ENCODE measurements around the gene MSH6.

MSH6 gene

DNA sequence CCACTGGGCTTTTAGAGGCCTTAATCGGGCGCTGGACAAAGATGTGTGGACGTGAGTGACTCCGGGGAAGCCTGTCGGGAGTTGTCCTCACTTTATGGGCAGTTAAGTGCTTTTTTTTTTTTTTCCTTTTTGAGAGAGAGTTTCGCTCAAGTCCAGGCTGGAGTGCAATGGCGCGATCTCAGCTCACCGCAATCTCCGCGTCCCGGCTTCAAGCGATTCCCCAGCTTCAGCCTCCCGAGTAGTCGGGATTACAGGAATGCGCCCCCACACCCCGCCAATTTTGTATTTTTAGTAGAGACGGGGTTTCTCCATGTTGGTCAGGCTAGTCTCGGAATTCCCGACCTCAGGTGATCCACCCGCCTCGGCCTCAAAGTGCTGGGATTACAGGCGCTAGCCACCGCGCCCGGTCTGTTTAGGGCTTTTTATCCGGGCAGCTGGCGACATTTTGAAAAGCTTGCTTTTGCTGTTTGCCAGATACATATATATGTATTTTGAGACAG is 1.5 kb downstream of the MSH6 start:
- H3K4me3 Mint-ChIP-seq = peak overlapping the region; percentile 97 to 98 (median 98)
- peaks cover 10% of the 10 kb centered on the region for H3K4me1 Mint-ChIP-seq
- peak overlapping the region; percentile 90 to 99 (median 97) for H3K27ac Mint-ChIP-seq
- H3K9me3 Mint-ChIP-seq = no peaks in the 10 kb centered on the region
- peaks cover 22% of the 10 kb centered on the region for H3K36me3 Mint-ChIP-seq (ENCODE audit: low read depth)
- H3K27me3 Mint-ChIP-seq (ENCODE audit: low read depth) = no peaks in the 10 kb centered on the region
- TF ChIP-seq, protein P1, sequence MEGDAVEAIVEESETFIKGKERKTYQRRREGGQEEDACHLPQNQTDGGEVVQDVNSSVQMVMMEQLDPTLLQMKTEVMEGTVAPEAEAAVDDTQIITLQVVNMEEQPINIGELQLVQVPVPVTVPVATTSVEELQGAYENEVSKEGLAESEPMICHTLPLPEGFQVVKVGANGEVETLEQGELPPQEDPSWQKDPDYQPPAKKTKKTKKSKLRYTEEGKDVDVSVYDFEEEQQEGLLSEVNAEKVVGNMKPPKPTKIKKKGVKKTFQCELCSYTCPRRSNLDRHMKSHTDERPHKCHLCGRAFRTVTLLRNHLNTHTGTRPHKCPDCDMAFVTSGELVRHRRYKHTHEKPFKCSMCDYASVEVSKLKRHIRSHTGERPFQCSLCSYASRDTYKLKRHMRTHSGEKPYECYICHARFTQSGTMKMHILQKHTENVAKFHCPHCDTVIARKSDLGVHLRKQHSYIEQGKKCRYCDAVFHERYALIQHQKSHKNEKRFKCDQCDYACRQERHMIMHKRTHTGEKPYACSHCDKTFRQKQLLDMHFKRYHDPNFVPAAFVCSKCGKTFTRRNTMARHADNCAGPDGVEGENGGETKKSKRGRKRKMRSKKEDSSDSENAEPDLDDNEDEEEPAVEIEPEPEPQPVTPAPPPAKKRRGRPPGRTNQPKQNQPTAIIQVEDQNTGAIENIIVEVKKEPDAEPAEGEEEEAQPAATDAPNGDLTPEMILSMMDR (IDR thresholded peaks at IDR 0.05; ENCODE audit: unreplicated experiment in 3 of 3) = no peak

DNA sequence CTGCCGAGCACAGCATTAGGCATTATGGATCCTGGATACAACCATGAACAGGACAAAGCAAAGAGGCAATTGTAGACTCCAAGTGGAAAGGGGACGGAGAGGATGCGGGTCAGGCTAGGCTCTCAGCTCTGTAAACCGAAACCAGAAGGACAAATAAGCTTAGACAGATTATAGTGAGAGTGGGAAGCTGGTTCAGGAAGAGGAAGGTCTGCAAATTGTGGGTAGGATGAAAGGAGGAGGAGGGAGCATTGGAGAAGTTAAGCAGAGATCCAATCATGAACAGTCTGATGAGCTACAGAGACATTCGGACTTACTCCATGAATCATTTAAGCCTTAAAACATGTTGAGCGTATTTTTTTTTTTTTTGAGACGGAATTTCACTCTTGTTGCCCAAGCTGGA is 3.0 kb downstream of the MSH6 start:
- Mint-ChIP-seq H3K4me3 (peak overlapping the region; percentile 71 to 98 (median 97)), H3K36me3 (ENCODE audit: low read depth) (peaks cover 31% of the 10 kb centered on the region), H3K4me1 (peaks cover 14% of the 10 kb centered on the region), H3K9me3 (no peaks in the 10 kb centered on the region), H3K27me3 (ENCODE audit: low read depth) (no peaks in the 10 kb centered on the region), H3K27ac (peak overlapping the region in 2 of 3 experiments; percentile 14 to 42)
- TF ChIP-seq, protein P1 (IDR thresholded peaks at IDR 0.05; ENCODE audit: unreplicated experiment in 3 of 3) = no peak

DNA sequence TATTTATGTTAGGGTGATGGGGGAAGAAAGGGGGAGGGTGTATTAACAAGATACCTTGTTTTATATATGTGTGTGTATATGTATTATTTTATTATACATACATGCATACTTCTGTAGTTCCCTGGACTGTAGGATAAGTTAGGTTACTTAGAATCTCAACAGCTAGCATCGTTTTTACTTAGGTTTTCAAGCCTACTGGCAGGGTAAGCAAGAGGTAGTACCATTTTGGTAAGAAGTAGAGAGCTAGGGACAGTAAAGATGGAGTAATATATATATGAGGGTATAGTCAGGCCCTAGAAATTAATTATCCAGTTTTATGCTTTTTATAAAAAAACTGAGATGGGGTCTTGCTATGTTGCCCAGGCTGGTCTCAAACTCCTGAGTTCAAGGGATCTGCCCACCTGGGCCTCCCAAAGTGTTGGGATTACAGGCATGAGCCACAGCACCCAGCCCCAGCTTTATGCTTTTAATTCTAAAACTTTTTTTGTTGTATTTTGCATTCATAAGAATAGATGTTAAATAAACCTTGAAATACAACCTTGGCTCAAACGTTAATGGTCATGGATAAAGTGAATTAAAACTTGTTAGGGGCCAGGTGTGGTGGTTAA is 13.2 kb downstream of the MSH6 start:
- peaks cover 88% of the 10 kb centered on the region for H3K36me3 Mint-ChIP-seq (ENCODE audit: low read depth)
- TF ChIP-seq, protein P1 (IDR thresholded peaks at IDR 0.05; ENCODE audit: unreplicated experiment in 3 of 3) = no peak
- H3K9me3 Mint-ChIP-seq = no peaks in the 10 kb centered on the region
- no peaks in the 10 kb centered on the region for H3K27me3 Mint-ChIP-seq (ENCODE audit: low read depth)
- no peaks in the 10 kb centered on the region for H3K4me1 Mint-ChIP-seq
- H3K27ac Mint-ChIP-seq = no peak overlapping the region
- H3K4me3 Mint-ChIP-seq = no peak overlapping the region

DNA sequence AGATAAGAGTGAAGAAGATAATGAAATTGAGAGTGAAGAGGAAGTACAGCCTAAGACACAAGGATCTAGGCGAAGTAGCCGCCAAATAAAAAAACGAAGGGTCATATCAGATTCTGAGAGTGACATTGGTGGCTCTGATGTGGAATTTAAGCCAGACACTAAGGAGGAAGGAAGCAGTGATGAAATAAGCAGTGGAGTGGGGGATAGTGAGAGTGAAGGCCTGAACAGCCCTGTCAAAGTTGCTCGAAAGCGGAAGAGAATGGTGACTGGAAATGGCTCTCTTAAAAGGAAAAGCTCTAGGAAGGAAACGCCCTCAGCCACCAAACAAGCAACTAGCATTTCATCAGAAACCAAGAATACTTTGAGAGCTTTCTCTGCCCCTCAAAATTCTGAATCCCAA is 15.7 kb downstream of the MSH6 start:
- Mint-ChIP-seq H3K4me3 (no peak overlapping the region), H3K27me3 (ENCODE audit: low read depth) (no peaks in the 10 kb centered on the region), H3K27ac (no peak overlapping the region), H3K9me3 (peaks cover 6% of the 10 kb centered on the region), H3K36me3 (ENCODE audit: low read depth) (peaks cover 95% of the 10 kb centered on the region), H3K4me1 (no peaks in the 10 kb centered on the region)
- TF ChIP-seq, protein P1 (IDR thresholded peaks at IDR 0.05; ENCODE audit: unreplicated experiment in 3 of 3) = no peak

DNA sequence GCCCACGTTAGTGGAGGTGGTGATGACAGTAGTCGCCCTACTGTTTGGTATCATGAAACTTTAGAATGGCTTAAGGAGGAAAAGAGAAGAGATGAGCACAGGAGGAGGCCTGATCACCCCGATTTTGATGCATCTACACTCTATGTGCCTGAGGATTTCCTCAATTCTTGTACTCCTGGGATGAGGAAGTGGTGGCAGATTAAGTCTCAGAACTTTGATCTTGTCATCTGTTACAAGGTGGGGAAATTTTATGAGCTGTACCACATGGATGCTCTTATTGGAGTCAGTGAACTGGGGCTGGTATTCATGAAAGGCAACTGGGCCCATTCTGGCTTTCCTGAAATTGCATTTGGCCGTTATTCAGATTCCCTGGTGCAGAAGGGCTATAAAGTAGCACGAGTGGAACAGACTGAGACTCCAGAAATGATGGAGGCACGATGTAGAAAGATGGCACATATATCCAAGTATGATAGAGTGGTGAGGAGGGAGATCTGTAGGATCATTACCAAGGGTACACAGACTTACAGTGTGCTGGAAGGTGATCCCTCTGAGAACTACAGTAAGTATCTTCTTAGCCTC is 16.2 kb downstream of the MSH6 start:
- Mint-ChIP-seq H3K4me1 (no peaks in the 10 kb centered on the region), H3K27ac (no peak overlapping the region), H3K36me3 (ENCODE audit: low read depth) (peaks cover 98% of the 10 kb centered on the region), H3K4me3 (no peak overlapping the region), H3K27me3 (ENCODE audit: low read depth) (no peaks in the 10 kb centered on the region), H3K9me3 (peaks cover 6% of the 10 kb centered on the region)
- TF ChIP-seq, protein P1 (IDR thresholded peaks at IDR 0.05; ENCODE audit: unreplicated experiment in 3 of 3) = no peak

DNA sequence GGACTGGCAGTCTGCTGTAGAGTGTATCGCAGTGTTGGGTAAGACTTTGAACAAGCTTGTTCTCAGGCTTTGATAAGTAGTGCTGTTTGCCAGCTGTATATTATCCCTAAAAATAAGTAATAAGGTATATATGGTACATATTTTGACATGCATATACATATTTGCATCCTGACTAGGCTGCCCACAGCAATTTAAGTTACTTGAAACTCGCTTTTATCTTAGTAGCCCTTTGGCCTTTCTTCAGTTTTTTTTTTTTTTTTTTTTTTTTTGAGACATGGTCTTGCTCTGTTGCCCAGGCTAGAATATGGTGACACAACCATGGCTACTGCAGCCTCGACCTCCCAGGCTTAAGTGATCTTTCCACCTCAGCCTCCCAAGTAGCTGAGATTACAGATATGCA is 18.2 kb downstream of the MSH6 start:
- Mint-ChIP-seq H3K9me3 (peaks cover 6% of the 10 kb centered on the region), H3K4me1 (no peaks in the 10 kb centered on the region), H3K4me3 (no peak overlapping the region), H3K27me3 (ENCODE audit: low read depth) (no peaks in the 10 kb centered on the region), H3K27ac (no peak overlapping the region), H3K36me3 (ENCODE audit: low read depth) (peaks cover 98% of the 10 kb centered on the region)
- TF ChIP-seq, protein P1 (IDR thresholded peaks at IDR 0.05; ENCODE audit: unreplicated experiment in 3 of 3) = no peak

All from nephron (organoid).